Panc1 (cell line): Measurements from ENCODE around the gene SDK1.

Source experiments
- POLR2AphosphoS5 ChIP-seq: IDR thresholded peaks from 2 replicates; pipeline ENCODE4 v1.6.1; 2012; ENCODE audit warnings: mild to moderate bottlenecking, low read depth, low read length, moderate library complexity
- SIN3A ChIP-seq: IDR thresholded peaks from 2 replicates; pipeline ENCODE4 v1.6.1; 2012; ENCODE audit warnings: low read depth, mild to moderate bottlenecking, low read length, moderate library complexity, borderline replicate concordance; ENCODE audit not compliant: insufficient read depth
- TCF7L2 ChIP-seq: IDR thresholded peaks from 2 replicates; pipeline ENCODE4 v1.6.1; 2011; ENCODE audit warnings: mild to moderate bottlenecking, low read depth, low read length, inconsistent platforms
- TF ChIP-seq, protein P1 (sequence below): fragments of 450-650 bp; IDR thresholded peaks from 2 replicates; pipeline ENCODE4 v1.5.1; 2017; ENCODE audit warnings: mild to moderate bottlenecking
- TF ChIP-seq, protein P2 (sequence below), 2 experiments: IDR thresholded peaks; 2 replicates each; pipeline ENCODE4 v1.6.1; 2011 to 2012; ENCODE audit warnings: low read depth in 2 of 2, control low read depth in 1 of 2, low read length in 1 of 2, mild to moderate bottlenecking in 1 of 2, moderate library complexity in 1 of 2; ENCODE audit not compliant: insufficient read depth in 1 of 2

DNA sequence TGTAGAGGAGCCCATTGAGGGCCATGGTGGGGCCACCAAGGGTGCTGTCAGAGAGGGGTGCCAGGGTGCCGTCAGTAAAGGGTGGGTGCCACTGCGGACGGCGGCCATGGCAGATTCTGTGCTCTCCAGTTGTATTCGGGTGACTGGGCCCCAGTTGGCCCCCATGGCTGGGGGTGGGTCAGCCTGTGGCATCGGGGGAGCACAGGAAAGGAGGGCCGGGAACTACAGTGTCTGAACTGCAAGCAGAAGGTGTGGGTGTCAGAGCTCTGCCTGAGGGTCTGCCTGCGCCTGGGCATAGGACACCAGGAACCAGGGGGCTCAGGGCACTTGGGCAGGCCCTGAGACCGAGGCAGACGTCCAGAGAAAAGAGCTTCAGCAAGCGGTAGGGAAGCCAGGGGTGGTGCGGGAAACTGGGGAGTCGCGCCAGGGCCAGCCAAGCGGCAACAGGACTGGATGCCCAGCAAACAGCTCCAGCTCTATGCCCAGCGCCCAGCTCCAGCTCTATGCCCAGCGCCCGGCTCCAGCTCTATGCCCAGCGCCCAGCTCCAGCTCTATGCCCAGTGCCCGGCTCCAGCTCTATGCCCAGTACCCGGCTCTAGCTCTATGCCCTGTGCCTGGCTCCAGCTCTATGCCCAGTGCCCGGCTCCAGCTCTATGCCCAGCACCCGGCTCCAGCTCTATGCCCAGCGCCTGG is 878.8 kb downstream of the SDK1 start:
- TF ChIP-seq, protein P1, sequence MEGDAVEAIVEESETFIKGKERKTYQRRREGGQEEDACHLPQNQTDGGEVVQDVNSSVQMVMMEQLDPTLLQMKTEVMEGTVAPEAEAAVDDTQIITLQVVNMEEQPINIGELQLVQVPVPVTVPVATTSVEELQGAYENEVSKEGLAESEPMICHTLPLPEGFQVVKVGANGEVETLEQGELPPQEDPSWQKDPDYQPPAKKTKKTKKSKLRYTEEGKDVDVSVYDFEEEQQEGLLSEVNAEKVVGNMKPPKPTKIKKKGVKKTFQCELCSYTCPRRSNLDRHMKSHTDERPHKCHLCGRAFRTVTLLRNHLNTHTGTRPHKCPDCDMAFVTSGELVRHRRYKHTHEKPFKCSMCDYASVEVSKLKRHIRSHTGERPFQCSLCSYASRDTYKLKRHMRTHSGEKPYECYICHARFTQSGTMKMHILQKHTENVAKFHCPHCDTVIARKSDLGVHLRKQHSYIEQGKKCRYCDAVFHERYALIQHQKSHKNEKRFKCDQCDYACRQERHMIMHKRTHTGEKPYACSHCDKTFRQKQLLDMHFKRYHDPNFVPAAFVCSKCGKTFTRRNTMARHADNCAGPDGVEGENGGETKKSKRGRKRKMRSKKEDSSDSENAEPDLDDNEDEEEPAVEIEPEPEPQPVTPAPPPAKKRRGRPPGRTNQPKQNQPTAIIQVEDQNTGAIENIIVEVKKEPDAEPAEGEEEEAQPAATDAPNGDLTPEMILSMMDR: no peak
- TF ChIP-seq TCF7L2 (no peak), POLR2AphosphoS5 (no peak), SIN3A (no peak)
- TF ChIP-seq, protein P2, sequence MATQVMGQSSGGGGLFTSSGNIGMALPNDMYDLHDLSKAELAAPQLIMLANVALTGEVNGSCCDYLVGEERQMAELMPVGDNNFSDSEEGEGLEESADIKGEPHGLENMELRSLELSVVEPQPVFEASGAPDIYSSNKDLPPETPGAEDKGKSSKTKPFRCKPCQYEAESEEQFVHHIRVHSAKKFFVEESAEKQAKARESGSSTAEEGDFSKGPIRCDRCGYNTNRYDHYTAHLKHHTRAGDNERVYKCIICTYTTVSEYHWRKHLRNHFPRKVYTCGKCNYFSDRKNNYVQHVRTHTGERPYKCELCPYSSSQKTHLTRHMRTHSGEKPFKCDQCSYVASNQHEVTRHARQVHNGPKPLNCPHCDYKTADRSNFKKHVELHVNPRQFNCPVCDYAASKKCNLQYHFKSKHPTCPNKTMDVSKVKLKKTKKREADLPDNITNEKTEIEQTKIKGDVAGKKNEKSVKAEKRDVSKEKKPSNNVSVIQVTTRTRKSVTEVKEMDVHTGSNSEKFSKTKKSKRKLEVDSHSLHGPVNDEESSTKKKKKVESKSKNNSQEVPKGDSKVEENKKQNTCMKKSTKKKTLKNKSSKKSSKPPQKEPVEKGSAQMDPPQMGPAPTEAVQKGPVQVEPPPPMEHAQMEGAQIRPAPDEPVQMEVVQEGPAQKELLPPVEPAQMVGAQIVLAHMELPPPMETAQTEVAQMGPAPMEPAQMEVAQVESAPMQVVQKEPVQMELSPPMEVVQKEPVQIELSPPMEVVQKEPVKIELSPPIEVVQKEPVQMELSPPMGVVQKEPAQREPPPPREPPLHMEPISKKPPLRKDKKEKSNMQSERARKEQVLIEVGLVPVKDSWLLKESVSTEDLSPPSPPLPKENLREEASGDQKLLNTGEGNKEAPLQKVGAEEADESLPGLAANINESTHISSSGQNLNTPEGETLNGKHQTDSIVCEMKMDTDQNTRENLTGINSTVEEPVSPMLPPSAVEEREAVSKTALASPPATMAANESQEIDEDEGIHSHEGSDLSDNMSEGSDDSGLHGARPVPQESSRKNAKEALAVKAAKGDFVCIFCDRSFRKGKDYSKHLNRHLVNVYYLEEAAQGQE (IDR thresholded peaks at IDR 0.05; ENCODE audit: insufficient read depth in 1 of 2, low read depth in 2 of 2, low read length in 1 of 2): no peak
